GM15510 (cell line): ENCODE results near the gene C2orf78.

Source experiments
- POLR2A ChIP-seq: IDR thresholded peaks from 3 replicates; pipeline ENCODE4 v1.6.1; 2011; ENCODE audit warnings: borderline replicate concordance; ENCODE audit not compliant: insufficient read length; ENCODE audit errors: extremely low read depth

The C2orf78 gene

GRCh38 chr2:73825408-73825807 is 41.4 kb downstream of the C2orf78 start:
- TF ChIP-seq POLR2A: no peak

- TF ChIP-seq POLR2A: no peak
Measured at GRCh38 chr2:73827018-73827417, 43.0 kb downstream of the C2orf78 start.

GRCh38 chr2:73827660-73828388 is 43.8 kb downstream of the C2orf78 start:
- TF ChIP-seq POLR2A: no peak

GRCh38 chr2:73828389-73828817 is 44.4 kb downstream of the C2orf78 start:
- TF ChIP-seq POLR2A: no peak

GRCh38 chr2:73828818-73829570 is 45.0 kb downstream of the C2orf78 start, which contains the start of gene STAMBP:
STAMBP (plus strand) TSS chr2:73828961; CDS start chr2:73830857, 1,896 bp downstream.
- TF ChIP-seq POLR2A: peak; percentile 68

GRCh38 chr2:73830871-73831401 is 47.0 kb downstream of the C2orf78 start:
- no peak for TF ChIP-seq POLR2A

- no peak for TF ChIP-seq POLR2A
Measured at GRCh38 chr2:73832930-73833329, 48.9 kb downstream of the C2orf78 start.

GRCh38 chr2:73836141-73836943 is 52.4 kb downstream of the C2orf78 start:
- TF ChIP-seq POLR2A: no peak

- TF ChIP-seq POLR2A: no peak
Measured at GRCh38 chr2:73837847-73838585, 54.0 kb downstream of the C2orf78 start.

GRCh38 chr2:73838889-73839534 is 55.0 kb downstream of the C2orf78 start:
- TF ChIP-seq POLR2A: no peak

- TF ChIP-seq POLR2A: no peak
Measured at GRCh38 chr2:73839653-73840411, 55.8 kb downstream of the C2orf78 start.

GRCh38 chr2:73841912-73842738 is 58.1 kb downstream of the C2orf78 start:
- no peak for TF ChIP-seq POLR2A
